Measurements from ENCODE around the gene LAMA5. TPM values are rescaled to one million over a fixed set of nuclear protein-coding genes. Genes with fewer than 3 reads are reported as not detected.
A peak's percentile ranks its signal among the peaks of the same experiment; 100 is the strongest.

The LAMA5 gene
- total and polyA plus RNA-seq, 9 donors = 30.9 to 107 (median 71.8) TPM

DNA sequence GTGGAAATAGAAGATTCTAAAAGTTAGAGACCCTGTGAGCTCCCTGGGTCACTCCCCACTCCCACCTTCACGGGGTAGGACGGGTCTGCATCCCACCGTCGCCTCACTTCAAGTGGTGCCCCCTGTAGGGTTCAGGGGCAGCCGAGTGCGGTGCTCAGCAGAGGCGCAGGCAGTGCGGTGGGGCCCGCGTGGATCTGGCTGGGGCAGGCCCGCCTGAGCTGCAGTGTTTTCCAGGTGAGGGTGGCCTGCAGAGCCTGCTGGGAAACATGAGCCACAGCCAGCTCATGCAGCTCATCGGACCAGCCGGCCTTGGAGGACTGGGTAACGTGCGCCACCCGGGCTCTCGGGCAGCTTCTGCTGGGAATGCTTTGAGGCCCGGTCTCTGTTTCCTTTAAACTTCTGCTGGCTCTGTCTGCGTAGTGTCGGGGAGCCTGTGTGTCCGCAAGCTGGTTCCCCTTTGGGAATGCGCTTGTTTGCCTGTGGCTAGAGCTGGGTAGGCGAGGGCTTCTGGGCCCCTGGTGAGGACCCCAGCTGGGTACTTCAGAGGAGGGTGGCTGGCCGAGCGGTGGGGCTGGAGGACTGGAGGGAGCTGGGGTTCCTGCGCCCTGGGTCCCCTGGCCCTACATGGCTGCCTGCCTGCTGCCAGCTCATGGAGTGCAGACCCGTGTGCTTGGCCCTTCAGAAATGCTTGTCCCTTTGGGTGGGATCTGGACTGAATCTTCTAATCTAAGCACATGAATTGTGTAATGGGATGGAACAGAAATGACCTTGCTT is 60.5 kb downstream of the LAMA5 start:
- no peak overlapping the region for H3K27ac ChIP-seq (ENCODE audit: low read length)
- no peaks in the 10 kb centered on the region for H3K27me3 ChIP-seq (ENCODE audit: control insufficient read depth, insufficient read depth, low read length)
- DNase-seq = no peak
- peaks cover 77% of the 10 kb centered on the region for H3K36me3 ChIP-seq (ENCODE audit: control insufficient read depth, insufficient read depth, low read length)
- WGBS (ENCODE audit: insufficient coverage) = 93% methylated on average over 26 of the region's 27 CpGs
- no peak overlapping the region for H3K4me3 ChIP-seq (ENCODE audit: low read length)
- peaks cover 21% of the 10 kb centered on the region for H3K4me1 ChIP-seq (ENCODE audit: control insufficient read depth, insufficient read depth, low read length)
- H3K9me3 ChIP-seq (replicated peaks; ENCODE audit: control insufficient read depth, low read depth, low read length) = no peaks in the 10 kb centered on the region

GRCh38 chr20:62305765-62306413 is 61.2 kb downstream of the LAMA5 start:
- no peak overlapping the region for H3K4me3 ChIP-seq (ENCODE audit: low read length)
- no peaks in the 10 kb centered on the region for H3K9me3 ChIP-seq (replicated peaks; ENCODE audit: control insufficient read depth, low read depth, low read length)
- no peaks in the 10 kb centered on the region for H3K27me3 ChIP-seq (ENCODE audit: control insufficient read depth, insufficient read depth, low read length)
- H3K27ac ChIP-seq (ENCODE audit: low read length) = no peak overlapping the region
- DNase-seq = no peak
- WGBS (ENCODE audit: insufficient coverage) = 85% methylated on average over 29 of the region's 33 CpGs
- peaks cover 21% of the 10 kb centered on the region for H3K4me1 ChIP-seq (ENCODE audit: control insufficient read depth, insufficient read depth, low read length)
- H3K36me3 ChIP-seq (ENCODE audit: control insufficient read depth, insufficient read depth, low read length) = peaks cover 71% of the 10 kb centered on the region

DNA sequence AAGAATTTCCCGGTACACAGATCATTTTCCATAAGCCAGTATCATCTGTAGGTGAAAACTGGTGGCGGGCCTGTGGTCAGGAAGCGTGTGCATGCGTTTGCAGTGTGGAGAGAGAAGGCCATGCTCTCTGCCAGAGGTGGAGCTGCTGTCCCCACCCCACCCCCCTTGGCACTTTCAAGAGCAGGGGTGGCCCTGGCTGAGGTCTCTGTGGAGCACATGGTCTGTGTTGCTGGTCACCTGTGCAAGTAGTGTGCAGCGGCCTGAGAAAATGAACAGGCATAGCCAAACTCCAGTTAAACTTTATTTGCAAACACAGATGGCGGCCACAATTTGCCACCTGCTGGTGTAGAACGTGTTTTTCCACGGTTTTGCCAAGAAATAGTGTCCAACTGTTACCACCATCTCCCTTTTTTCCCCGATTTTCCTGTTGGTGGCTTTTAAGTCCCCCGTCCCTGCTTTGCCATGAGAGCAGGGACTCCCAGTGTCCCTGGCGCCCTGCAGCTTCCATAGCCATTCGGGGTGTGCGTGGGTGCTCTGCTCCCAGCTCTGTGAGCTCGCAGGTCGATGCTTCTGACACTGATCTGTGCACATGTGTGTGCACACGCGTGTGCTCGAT is 61.9 kb downstream of the LAMA5 start:
- Histone ChIP-seq H3K27ac (ENCODE audit: low read length) (no peak overlapping the region), H3K9me3 (replicated peaks; ENCODE audit: control insufficient read depth, low read depth, low read length) (no peaks in the 10 kb centered on the region), H3K4me3 (ENCODE audit: low read length) (no peak overlapping the region), H3K27me3 (ENCODE audit: control insufficient read depth, insufficient read depth, low read length) (no peaks in the 10 kb centered on the region), H3K36me3 (ENCODE audit: control insufficient read depth, insufficient read depth, low read length) (peaks cover 65% of the 10 kb centered on the region), H3K4me1 (ENCODE audit: control insufficient read depth, insufficient read depth, low read length) (peaks cover 26% of the 10 kb centered on the region)
- no peak for DNase-seq
- WGBS (ENCODE audit: insufficient coverage) = 77% methylated on average over 15 of the region's 18 CpGs

GRCh38 chr20:62304331-62305148 is 62.6 kb downstream of the LAMA5 start:
- WGBS (ENCODE audit: insufficient coverage) = 86% methylated on average over 27 of the region's 29 CpGs
- Histone ChIP-seq H3K27ac (ENCODE audit: low read length) (no peak overlapping the region), H3K36me3 (ENCODE audit: control insufficient read depth, insufficient read depth, low read length) (peaks cover 58% of the 10 kb centered on the region), H3K4me3 (ENCODE audit: low read length) (peak overlapping the region; percentile 70), H3K4me1 (ENCODE audit: control insufficient read depth, insufficient read depth, low read length) (peaks cover 27% of the 10 kb centered on the region), H3K27me3 (ENCODE audit: control insufficient read depth, insufficient read depth, low read length) (no peaks in the 10 kb centered on the region), H3K9me3 (replicated peaks; ENCODE audit: control insufficient read depth, low read depth, low read length) (no peaks in the 10 kb centered on the region)
- no peak for DNase-seq

- 2% methylated on average over 65 of the region's 66 CpGs for WGBS (ENCODE audit: insufficient coverage)
- H3K9me3 ChIP-seq (replicated peaks; ENCODE audit: control insufficient read depth, low read depth, low read length) = no peaks in the 10 kb centered on the region
- peak overlapping the region; percentile 20 for H3K27ac ChIP-seq (ENCODE audit: low read length)
- H3K36me3 ChIP-seq (ENCODE audit: control insufficient read depth, insufficient read depth, low read length) = peaks cover 55% of the 10 kb centered on the region
- H3K4me1 ChIP-seq (ENCODE audit: control insufficient read depth, insufficient read depth, low read length) = peaks cover 27% of the 10 kb centered on the region
- H3K4me3 ChIP-seq (ENCODE audit: low read length) = peak overlapping the region; percentile 70
- no peaks in the 10 kb centered on the region for H3K27me3 ChIP-seq (ENCODE audit: control insufficient read depth, insufficient read depth, low read length)
- no peak for DNase-seq
Measured at GRCh38 chr20:62303340-62304226, 63.5 kb downstream of the LAMA5 start.

DNA sequence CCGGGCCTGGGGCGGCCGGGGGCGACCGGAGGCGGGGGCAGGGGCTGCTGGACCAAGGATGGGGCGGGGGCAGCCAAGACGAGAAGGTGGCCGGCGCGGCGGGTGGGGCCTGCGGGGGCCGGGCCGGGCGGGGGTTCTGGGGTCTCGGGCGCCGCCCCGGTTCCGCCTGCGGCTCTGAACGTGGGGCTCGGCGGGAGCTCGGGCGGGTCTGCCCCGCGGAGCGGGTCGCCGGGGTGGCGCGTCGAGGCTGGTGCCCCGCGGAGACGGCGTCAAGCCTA is 64.1 kb downstream of the LAMA5 start:
- Histone ChIP-seq H3K27ac (ENCODE audit: low read length) (no peak overlapping the region), H3K4me1 (ENCODE audit: control insufficient read depth, insufficient read depth, low read length) (peaks cover 27% of the 10 kb centered on the region), H3K4me3 (ENCODE audit: low read length) (peak overlapping the region; percentile 70), H3K36me3 (ENCODE audit: control insufficient read depth, insufficient read depth, low read length) (peaks cover 49% of the 10 kb centered on the region), H3K9me3 (replicated peaks; ENCODE audit: control insufficient read depth, low read depth, low read length) (no peaks in the 10 kb centered on the region), H3K27me3 (ENCODE audit: control insufficient read depth, insufficient read depth, low read length) (no peaks in the 10 kb centered on the region)
- DNase-seq = no peak
- WGBS (ENCODE audit: insufficient coverage) = under 1% methylated on average over 39 of the region's 39 CpGs

DNA sequence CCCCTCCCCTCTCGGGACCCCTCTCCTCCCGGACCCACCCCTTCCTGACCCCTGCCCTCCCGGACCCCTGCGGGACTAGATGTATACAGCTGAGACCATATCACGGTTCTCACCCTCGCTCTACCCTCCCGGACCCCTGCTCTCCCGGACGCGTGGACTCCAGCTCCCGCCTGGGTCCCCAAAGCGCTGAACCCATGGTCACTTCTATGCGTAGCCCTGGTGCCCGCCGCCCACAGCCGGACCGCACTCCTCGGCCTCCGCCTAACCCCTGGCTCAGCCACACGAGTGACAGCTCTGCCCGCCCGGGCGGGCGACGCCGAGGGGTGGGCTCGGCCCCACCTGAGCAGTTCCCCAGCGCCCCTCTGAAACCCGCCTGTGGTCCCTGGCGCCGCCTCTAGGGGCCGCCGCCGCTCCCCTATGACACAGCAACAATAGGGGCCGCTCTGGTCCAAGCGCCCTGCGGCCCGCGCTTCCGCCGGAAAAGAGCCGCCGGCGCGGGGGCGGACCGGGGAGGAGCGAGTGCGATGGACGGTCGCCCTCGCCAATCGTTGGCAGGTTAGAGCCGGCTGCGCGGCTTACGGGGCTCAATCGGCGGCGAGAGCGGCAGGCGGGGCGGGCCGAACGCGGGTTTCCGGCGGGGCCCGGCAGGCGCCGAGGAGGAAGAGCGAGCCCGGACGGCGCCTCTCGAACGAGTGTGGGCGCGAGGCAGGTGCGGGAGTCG is 64.6 kb downstream of the LAMA5 start, which contains the start of gene ADRM1:
Gene ADRM1, plus strand, starts transcription at position 657 of the 721 bp plus-strand sequence. CDS start 572 bp downstream, outside the sequence.
- H3K27ac ChIP-seq (ENCODE audit: low read length) = peak within 1 kb of the TSS; percentile 96
- peaks cover 44% of the 10 kb centered on the region for H3K36me3 ChIP-seq (ENCODE audit: control insufficient read depth, insufficient read depth, low read length)

DNA sequence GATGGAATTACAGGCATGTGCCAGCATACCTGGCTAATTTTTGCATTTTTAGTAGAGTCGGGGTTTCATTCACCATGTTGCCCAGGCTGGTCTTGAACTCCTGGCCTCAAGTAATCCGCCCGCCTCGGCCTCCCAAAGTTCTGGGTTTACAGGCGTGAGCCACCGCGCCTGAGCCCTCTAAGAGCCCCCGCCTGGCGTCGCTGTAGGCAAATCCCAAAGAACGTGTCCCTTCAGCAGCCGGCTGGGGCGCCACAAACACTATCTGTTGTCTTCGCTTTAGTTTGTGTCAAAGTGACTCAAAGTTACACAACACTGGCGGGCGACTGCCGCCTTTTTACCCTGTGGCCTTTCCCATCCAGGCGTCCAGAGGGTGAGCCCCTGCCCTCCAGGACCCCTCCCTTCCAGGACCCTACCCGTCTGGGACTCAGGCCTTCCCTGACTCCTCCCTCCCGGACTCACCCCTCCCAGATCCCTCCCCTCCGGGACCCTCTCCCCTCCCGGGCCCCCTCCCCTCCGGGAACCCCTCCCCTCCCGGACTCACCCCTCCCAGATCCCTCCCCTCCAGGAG is 65.3 kb downstream of the LAMA5 start:
- 5% methylated on average over 20 of the region's 24 CpGs for WGBS (ENCODE audit: insufficient coverage)
- Histone ChIP-seq H3K9me3 (replicated peaks; ENCODE audit: control insufficient read depth, low read depth, low read length) (no peaks in the 10 kb centered on the region), H3K36me3 (ENCODE audit: control insufficient read depth, insufficient read depth, low read length) (peaks cover 37% of the 10 kb centered on the region), H3K27me3 (ENCODE audit: control insufficient read depth, insufficient read depth, low read length) (no peaks in the 10 kb centered on the region), H3K27ac (ENCODE audit: low read length) (peak overlapping the region; percentile 96), H3K4me3 (ENCODE audit: low read length) (peak overlapping the region; percentile 69), H3K4me1 (ENCODE audit: control insufficient read depth, insufficient read depth, low read length) (peaks cover 27% of the 10 kb centered on the region)
- peak; percentile 96 for DNase-seq

More for the DNA sequence above, 64.6 kb downstream of the LAMA5 start, which contains the start of gene ADRM1:
- H3K4me1 ChIP-seq (ENCODE audit: control insufficient read depth, insufficient read depth, low read length) = peaks cover 27% of the 10 kb centered on the region
- H3K4me3 ChIP-seq (ENCODE audit: low read length) = peak within 1 kb of the TSS; percentile 70
- under 1% methylated on average over 81 of the region's 81 CpGs for WGBS (ENCODE audit: insufficient coverage)
- no peaks in the 10 kb centered on the region for H3K27me3 ChIP-seq (ENCODE audit: control insufficient read depth, insufficient read depth, low read length)
- no peaks in the 10 kb centered on the region for H3K9me3 ChIP-seq (replicated peaks; ENCODE audit: control insufficient read depth, low read depth, low read length)
- DNase-seq = peak; percentile 99
